ENCODE measurements around the gene FOXB1.

FOXB1 gene

DNA sequence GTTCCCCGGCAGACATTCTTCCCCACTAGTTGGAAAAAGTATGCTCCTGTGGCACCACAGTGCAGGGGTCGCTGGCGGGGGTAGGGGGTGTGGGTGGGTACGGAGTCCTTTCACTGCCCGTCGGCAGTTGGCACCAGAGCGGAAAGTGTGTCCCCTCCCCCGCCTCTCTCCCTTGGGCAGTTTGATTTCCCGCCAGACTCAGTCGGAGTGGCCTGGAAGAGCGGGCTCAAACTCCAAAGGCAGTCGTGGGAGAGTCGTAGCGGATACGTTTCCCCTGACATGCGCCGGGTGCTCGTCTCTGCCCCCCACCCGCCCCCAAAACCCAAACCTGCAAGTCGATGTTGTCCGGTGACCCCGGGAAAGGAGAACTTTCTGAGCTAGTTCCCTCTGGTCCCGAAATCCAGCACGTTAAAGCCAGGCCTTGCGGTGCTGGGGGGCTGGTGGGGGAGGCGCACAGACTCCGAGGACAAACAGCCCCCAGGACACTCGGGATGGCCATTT, 4.4 kb upstream of the FOXB1 start:
- no peak for DNase-seq

DNA sequence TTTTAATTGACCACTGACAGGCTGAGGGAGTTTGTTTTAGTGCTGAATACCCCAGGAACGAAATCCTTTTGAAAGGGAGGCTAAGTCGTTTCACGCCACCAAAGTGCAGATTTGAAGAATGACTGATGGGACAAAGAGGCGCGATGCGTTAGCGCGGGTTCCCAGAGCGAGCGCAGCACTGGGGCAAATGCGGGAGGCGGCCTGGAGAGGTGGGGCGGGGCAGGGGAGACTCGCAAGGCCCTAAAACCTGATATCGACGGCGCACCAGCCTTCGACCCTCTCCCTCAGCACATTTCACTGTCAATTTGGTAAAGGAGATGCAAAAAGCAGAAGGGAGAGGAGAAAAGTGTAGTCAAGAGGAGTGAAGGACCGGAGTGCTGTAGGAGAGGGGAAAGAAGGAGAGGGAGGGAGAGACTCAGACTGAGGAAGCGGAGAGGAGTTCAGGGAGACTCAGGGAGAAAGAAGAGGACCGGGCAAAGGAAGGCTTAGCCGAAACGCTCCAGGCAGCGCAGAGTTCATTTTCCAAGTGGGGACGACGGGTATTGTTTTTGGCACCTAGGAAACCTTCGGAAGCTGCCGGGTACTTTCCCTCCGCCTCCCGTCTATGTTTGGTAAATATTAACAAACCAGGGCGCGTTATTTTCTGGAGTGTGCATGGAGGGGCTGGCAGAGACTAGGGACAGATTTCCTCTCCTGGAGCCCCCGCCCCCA, 3.8 kb upstream of the FOXB1 start:
- no peak for DNase-seq

DNA sequence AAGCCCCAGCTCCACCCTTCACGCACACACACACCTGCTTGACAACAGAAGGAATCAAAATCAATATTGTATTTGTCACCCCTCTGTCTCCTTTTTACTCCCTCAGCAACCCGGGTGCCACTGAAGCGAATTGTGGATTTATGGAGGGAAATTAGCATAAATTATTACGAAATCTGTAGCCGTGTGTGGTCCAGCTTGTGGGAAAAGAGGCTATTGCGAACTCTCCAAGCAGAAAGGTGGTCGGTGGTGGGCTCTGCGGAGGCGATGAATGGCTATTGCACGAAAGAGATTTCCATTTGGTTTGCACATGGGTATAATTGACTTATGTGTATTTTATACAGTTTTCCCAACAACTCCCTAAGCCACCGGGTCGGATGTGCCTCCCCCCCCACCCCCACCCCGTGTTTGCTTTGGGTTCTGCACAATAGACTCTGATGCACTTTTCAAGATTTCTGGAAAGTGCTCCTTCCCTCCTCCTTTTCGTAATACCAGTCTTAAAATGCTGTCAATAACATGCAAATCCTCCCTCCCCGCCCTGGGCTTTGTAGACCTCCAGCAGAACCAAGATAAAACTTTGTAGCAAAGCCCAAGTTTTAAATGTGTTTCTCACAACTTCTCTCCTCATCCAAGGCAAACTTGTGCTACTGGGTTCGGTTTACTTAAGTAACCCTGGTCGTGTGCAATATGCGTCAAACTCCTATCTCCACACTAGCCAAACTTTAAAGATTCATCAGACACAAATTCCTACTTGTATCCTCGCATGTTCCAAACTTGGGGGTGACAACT, 3.1 kb upstream of the FOXB1 start:
- DNase-seq, result no peak

GRCh38 chr15:60001610-60002527, 2.2 kb upstream of the FOXB1 start:
- DNase-seq, result no peak

- no peak for DNase-seq
These were observed 1.4 kb upstream of the FOXB1 start for GRCh38 chr15:60002528-60003218.

DNA sequence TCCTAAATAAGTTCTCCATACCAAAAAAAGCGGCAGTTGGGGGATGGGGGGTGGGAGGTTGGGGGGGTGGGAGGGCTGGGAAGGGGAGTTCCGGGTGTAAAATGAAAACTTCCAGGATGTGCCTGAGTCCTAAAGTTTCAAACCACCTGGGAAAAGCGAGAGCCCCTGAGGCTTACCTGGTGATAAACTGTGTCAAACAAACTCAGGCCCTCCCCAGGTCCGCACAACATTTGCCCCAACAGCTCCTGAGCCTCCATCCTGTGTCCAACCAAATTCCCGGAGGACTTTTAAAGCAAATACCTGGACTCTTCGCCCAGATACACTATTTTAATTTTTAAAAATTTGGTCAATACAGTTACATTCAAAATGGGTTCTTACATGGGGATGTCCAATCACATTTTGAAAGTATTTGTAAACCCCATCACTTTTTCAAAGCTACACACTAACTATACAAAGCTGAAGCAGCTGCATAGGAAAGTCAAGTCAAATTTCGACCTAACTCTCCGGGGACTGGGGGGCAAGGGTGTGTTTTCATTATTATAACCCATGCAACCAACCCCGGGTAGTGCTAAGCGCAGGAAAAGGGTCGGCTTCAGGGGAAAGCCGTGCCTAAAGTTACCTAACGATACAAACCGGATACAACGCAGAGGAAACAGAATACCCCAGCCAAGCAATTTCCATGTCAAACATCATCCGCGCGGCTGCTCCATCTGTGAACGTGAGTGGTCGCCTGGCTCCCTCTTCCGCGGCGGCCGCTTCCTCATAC, 685 bp upstream of the FOXB1 start:
- DNase-seq, result no peak

DNA sequence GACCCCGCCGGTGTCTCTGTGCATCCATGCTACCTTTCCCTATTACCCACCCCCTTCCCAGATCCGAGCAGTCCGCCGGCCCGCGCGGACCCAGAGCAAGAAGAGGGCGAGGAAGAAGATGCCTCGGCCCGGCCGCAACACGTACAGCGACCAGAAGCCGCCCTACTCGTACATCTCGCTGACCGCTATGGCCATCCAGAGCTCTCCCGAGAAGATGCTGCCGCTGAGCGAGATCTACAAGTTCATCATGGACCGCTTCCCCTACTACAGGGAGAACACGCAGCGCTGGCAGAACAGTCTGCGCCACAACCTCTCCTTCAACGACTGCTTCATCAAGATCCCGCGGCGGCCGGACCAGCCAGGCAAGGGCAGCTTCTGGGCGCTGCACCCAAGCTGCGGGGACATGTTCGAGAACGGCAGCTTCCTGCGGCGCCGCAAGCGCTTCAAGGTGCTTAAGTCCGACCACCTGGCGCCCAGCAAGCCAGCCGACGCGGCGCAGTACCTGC, 788 bp downstream of the FOXB1 start:
- no peak for DNase-seq

DNA sequence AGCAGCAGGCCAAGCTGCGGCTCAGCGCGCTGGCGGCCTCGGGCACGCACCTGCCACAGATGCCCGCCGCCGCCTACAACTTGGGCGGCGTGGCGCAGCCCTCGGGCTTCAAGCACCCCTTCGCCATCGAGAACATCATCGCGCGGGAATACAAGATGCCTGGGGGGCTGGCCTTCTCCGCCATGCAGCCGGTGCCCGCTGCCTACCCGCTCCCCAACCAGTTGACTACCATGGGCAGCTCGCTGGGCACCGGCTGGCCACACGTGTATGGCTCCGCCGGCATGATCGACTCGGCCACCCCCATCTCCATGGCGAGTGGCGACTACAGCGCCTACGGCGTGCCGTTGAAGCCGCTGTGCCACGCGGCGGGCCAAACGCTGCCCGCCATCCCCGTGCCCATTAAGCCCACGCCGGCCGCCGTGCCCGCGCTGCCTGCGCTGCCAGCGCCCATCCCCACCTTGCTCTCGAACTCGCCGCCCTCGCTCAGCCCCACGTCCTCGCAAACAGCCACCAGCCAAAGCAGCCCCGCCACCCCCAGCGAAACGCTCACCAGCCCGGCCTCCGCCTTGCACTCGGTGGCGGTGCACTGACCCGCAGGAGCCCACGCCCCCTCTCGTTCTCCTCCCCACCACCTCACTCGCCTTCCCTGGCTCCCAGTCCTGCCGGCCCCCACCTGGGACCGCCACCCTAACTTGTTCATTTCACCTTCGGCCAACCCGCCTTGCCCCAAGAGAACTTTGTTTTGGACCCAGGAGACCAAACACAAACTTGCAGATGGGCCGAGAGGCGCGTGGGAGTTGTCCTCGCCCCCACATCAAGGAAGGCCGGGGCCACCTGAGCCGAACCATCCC, 1.5 kb downstream of the FOXB1 start:
- no peak for DNase-seq

DNA sequence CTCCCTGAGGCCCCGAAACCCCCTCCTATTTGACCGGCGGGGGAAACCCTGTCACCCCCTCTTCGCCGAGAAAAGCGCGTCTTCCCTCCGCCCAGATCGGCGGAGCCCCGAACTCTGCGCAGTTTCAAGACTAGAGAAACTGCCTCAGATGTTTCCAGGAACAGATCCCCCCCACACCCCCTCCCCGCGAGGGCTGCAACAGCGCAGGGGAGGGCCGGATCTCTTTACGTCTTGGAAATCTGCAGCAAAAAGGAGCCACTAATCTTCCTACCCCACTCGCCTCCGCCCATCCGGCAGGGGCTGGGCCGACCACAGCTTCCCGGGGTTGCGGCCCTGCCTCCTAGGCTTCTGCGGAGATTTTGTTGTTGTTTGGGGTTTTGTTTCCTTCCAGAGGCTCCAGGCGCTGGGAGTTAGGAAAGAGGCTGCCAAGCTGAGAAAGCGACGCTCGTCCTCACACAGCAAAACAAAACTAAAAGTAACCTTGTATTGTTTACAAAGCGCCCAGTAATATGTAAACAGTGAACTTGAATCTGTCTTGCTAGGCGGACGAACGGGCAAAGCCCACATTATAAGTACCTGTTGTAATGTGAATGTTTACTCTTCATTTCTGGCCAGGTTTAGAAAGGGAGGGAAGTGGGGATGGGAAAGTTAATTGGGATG, 2.2 kb downstream of the FOXB1 start:
- DNase-seq, result no peak

GRCh38 chr15:60006873-60007272, 2.8 kb downstream of the FOXB1 start:
- no peak for DNase-seq

DNA sequence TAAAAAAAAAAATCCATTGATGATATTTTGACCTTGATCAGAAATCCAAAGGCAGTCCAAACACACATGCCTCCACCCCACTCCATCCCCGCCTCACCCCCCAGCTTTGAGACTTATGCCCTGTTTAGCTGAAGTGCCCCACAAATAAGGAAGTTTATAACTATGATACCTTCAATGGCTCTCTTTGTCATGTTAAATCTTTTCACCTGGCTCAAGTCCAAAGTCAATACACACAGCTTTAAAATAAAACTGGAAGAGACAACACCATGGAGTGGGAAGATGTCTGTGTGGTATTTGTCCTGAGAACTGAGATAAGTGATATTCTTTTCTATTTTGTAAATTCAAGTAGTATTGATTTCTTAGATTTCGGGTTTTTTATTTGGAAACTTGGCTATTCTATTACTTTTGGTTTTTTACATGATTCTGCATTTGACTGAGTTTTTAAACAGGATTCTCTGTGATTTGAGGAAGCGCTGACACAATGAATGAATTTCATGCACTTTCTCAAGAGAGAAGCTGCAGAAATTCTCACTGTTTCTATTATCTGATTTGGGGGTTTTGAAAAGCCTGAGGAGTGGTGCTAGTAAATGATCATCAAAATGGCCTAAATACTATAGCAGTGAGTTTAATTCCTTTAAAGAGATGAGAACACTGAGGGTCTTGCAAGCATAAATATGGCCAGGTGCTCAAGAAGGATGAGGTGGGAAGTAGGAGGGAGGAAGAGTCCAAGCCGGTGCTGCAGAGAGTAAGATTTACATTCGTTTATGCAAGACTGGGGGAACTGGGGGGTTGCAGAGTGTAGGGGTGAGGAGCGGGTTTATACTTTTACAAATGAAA, 5.2 kb downstream of the FOXB1 start:
- DNase-seq, result peak; percentile 36

GRCh38 chr15:60009980-60010732, 6.0 kb downstream of the FOXB1 start:
- DNase-seq, result no peak

- no peak for DNase-seq
These were observed 6.7 kb downstream of the FOXB1 start for GRCh38 chr15:60010858-60011257.

DNA sequence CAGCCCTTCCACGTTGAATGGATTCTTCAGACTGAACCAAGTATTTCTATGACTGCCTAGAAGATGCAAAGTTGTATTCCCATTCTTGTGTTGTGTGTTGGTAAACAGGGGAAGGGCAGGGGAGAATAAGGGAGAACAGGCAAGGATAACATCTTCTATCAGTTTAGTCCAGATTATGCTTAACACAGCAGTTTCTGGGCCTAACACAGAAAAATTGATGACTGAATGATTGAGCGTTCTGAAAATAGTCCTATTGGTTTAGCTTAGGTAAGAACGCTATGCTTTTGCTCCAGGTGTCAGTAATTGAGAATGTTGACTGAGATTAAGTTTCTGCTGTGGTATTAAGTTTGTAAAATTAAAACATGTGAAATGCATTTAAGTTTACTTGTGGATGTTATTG, 8.6 kb downstream of the FOXB1 start:
- DNase-seq, result no peak

DNA sequence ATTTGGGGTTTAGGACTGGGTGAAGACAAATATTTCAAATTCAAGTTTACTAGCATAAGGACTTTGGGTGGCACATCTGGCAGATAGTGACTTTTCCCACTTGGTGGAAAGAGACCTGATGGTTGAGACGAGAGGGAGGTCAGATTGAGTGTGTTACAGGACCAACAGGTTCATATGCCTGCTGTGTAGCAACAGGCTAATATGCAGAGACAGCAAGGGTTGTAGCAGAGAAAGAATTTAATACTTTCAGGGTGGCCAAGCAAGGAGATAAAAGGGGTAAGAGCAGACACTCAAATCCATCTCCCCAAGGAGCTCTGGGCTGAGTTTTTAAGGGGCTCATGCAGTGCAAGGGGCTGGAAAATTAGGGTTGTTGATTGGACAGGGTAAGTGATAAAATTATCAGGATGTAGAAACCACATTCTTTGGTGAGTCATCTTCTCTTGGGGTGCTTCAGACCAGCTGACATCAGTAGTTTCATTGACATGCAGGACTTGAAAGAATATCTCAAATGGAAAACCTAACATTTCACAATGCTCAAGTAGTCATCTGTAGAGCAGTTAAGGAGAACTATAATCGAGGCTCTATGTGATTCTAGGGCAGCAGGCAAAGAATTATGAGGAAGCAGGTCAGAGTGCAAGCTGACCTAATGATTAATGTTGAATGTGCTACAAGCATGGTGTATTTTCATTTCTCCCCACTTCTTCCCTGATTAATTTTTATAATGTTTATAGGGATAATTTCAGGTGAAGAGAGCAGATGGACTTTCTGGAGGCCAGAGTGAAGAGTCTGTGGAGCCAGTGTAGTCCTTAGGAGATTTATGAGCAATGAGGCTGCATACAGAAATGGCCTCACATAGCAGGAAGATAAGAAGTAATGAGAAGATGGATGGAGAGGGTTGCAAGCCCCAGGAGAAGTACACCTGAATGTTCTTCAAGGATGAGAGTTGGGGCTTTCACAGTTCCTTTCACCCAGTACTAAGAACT, 13.7 kb downstream of the FOXB1 start:
- no peak for DNase-seq

DNA sequence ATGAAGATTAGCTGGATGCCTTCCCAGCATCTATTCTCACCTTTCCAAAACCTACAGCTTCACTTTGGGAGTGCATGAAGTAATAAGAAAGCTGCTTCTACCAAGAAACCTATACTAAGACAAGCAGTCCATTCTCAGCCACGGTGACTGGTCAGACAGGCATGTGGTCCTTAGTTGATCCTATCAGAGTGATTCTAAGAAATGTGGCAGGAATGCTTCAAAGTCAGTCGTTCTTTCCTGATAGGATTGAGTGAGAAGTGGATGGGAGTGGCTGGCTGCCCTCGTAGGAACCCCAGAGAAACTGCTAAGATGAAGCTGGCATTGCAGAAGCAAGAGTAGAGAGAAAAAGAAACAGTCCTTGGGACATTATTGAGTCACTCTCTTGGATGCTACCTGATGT, 16.6 kb downstream of the FOXB1 start:
- DNase-seq, result no peak
